Astrocyte of the cerebellum (primary cell): ENCODE measurements around the gene SP100.
"Not testable (repeated sequence)": the region's sequence is repeated elsewhere in the genome, so short reads cannot be mapped to it uniquely, and the experiment has no call there.

Experiments
- DNase-seq: peaks from one replicate; pipeline ENCODE4 v3.0.0-alpha.2; 2011; ENCODE audit warnings: low read depth
- H3K4me3 ChIP-seq: 2 replicates; pipeline ENCODE4 v1.5.1; 2011; ENCODE audit warnings: mild to moderate bottlenecking, low read depth, low read length, moderate library complexity
- CTCF ChIP-seq: IDR thresholded peaks from 2 replicates; pipeline ENCODE4 v1.5.1; 2012; ENCODE audit warnings: low read length, low read depth, moderate library complexity, mild to moderate bottlenecking; ENCODE audit errors: missing control alignments
- in situ Hi-C: cut with HindIII; loops from 2 replicates; pipeline ENCODE4 v1.10.0; 2017; ENCODE audit warnings: low sequenced_read_pairs

The SP100 gene

GRCh38 chr2:230416061-230416721, at the start of gene SP100:
Gene SP100 (plus strand): TSS chr2:230416201. CDS start chr2:230416297, 96 bp downstream.
- TF ChIP-seq CTCF = no peak
- peak; percentile 59 for DNase-seq
- peak within 1 kb of the TSS; percentile 59 for H3K4me3 ChIP-seq
- in situ Hi-C loops = no loop called here

- no peak overlapping the region for H3K4me3 ChIP-seq
- TF ChIP-seq CTCF = no peak
- no peak for DNase-seq
- in situ Hi-C loops = no loop called here
Observed at GRCh38 chr2:230382108-230382507, 33.9 kb upstream of the SP100 start.

GRCh38 chr2:230383453-230383852, 32.5 kb upstream of the SP100 start:
- no peak for DNase-seq
- TF ChIP-seq CTCF = no peak
- in situ Hi-C loops = no loop called here
- no peak overlapping the region for H3K4me3 ChIP-seq

- TF ChIP-seq CTCF = no peak
- DNase-seq = no peak
- H3K4me3 ChIP-seq = no peak overlapping the region
- in situ Hi-C loops = no loop called here
Observed at GRCh38 chr2:230384986-230385385, 31.0 kb upstream of the SP100 start.

- no peak for TF ChIP-seq CTCF
- H3K4me3 ChIP-seq = no peak overlapping the region
- in situ Hi-C loops = no loop called here
- DNase-seq = no peak
Observed at GRCh38 chr2:230394301-230394700, 21.7 kb upstream of the SP100 start.

GRCh38 chr2:230398698-230399097, 17.3 kb upstream of the SP100 start:
- H3K4me3 ChIP-seq, in situ Hi-C loops, DNase-seq: not testable (repeated sequence)

GRCh38 chr2:230400041-230400440, 16.0 kb upstream of the SP100 start:
- in situ Hi-C loops = no loop called here
- TF ChIP-seq CTCF = no peak
- no peak overlapping the region for H3K4me3 ChIP-seq
- DNase-seq = no peak
